Endothelial cell of umbilical vein (primary cell): Measurements from ENCODE around the gene MLF2. TPM values are rescaled to one million over a fixed set of nuclear protein-coding genes. Genes with fewer than 3 reads are reported as not detected.

Source experiments
- BruUV-seq: library from RNA; stranded (reverse); fragments of 400-500 nt; replicated peaks from 2 replicates; lab custom pipeline; 2021; lab: Mats Ljungman, UMichigan
- CTCF ChIA-PET: fragments of 300-600, 350-600 bp; sonication (Branson Sonifier 250); formaldehyde crosslinking; loops from one replicate; lab custom pipeline; 2021; ENCODE audit warnings: antibody characterized with exemption, inconsistent platforms; lab: Charles Lee
- POLR2A ChIA-PET: fragments of 300-600, 350-600 bp; sonication (Branson Sonifier 250); formaldehyde crosslinking; loops from one replicate; lab custom pipeline; 2021; ENCODE audit warnings: antibody characterized with exemption, inconsistent platforms; lab: Charles Lee
- DNase-seq: peaks from one replicate; pipeline ENCODE4 v3.0.0-alpha.2; 2011; ENCODE audit warnings: low read depth, low spot score
- FAIRE-seq: peaks from 2 replicates; lab custom pipeline; 2011; peaks lifted over from hg19 to GRCh38; lab: Jason Lieb, UNC
- H2AFZ ChIP-seq: 2 replicates; pipeline ENCODE4 v1.6.0; 2012; ENCODE audit warnings: low read depth, low read length, control low read depth, inconsistent platforms
- H3K27ac ChIP-seq: 2 replicates; pipeline ENCODE4 v1.5.1; 2011; ENCODE audit warnings: low read depth, mild to moderate bottlenecking, control low read depth, low read length, moderate library complexity; ENCODE audit not compliant: insufficient read depth
- H3K27me3 ChIP-seq, 2 experiments: 2 replicates each; pipeline versions ENCODE4 v1.6.0 to v1.6.1; 2011; ENCODE audit warnings: low read length in 2 of 2, mixed read lengths in 1 of 2; ENCODE audit not compliant: control insufficient read depth in 2 of 2, insufficient read depth in 2 of 2
- H3K36me3 ChIP-seq, 2 experiments: 2 replicates in 1 of 2; 3 replicates in 1 of 2; pipeline ENCODE4 v1.5.1; 2011; ENCODE audit warnings: low read length in 2 of 2, mild to moderate bottlenecking in 1 of 2, moderate library complexity in 1 of 2; ENCODE audit not compliant: control insufficient read depth in 2 of 2, insufficient read depth in 2 of 2; ENCODE audit errors: extremely low read depth in 1 of 2
- H3K4me1 ChIP-seq: 3 replicates; pipeline ENCODE4 v1.5.1; 2011; ENCODE audit warnings: mild to moderate bottlenecking, low read length; ENCODE audit not compliant: control insufficient read depth, insufficient read depth; ENCODE audit errors: extremely low read depth
- H3K4me2 ChIP-seq: 2 replicates; pipeline ENCODE4 v1.6.1; 2011; ENCODE audit warnings: low read length, control low read depth, mixed read lengths; ENCODE audit not compliant: insufficient read depth
- H3K4me3 ChIP-seq, 3 experiments: fragments of 200-600 bp in 1 of 3; sonication (generic), shearing (Covaris generic) in 1 of 3; replicated peaks in 1 of 3; 2 replicates each; pipeline ENCODE4 v1.5.1; 2011 to 2016; ENCODE audit warnings: control low read depth in 3 of 3, low read length in 3 of 3, mild to moderate bottlenecking in 2 of 3, inconsistent platforms in 1 of 3, low read depth in 1 of 3, moderate library complexity in 1 of 3; ENCODE audit not compliant: insufficient read depth in 1 of 3
- H3K79me2 ChIP-seq: 2 replicates; pipeline ENCODE4 v1.6.0; 2012; ENCODE audit warnings: low read length, inconsistent platforms; ENCODE audit not compliant: control insufficient read depth, insufficient read depth
- H3K9ac ChIP-seq: replicated peaks from 2 replicates; pipeline ENCODE3; 2011; ENCODE audit warnings: low read length, control low read depth; ENCODE audit not compliant: insufficient read depth; ENCODE audit errors: extremely low read depth
- H3K9me1 ChIP-seq: replicated peaks from 3 replicates; pipeline ENCODE4 v1.6.0; 2011; ENCODE audit warnings: mild to moderate bottlenecking, low read length; ENCODE audit not compliant: control insufficient read depth, insufficient read depth; ENCODE audit errors: extremely low read depth
- H3K9me3 ChIP-seq: replicated peaks from 2 replicates; pipeline ENCODE4 v1.5.1; 2012; ENCODE audit warnings: low read length, inconsistent platforms; ENCODE audit not compliant: control insufficient read depth, insufficient read depth
- H4K20me1 ChIP-seq: replicated peaks from 2 replicates; pipeline ENCODE3; 2011; ENCODE audit warnings: mild to moderate bottlenecking, low read length; ENCODE audit not compliant: control insufficient read depth, insufficient read depth; ENCODE audit errors: extremely low read depth
- CTCF ChIP-seq, 2 donors: IDR thresholded peaks; 1 replicate in 1 of 2; 2 replicates in 1 of 2; pipeline ENCODE4 v1.5.1; 2011; ENCODE audit warnings: low read length in 2 of 2, mild to moderate bottlenecking in 2 of 2, moderate library complexity in 2 of 2, control low read depth in 1 of 2, inconsistent platforms in 1 of 2, low read depth in 1 of 2; ENCODE audit not compliant: insufficient read depth in 1 of 2; ENCODE audit errors: extremely low read depth in 1 of 2
- EZH2 ChIP-seq: IDR thresholded peaks from 2 replicates; pipeline ENCODE4 v1.6.1; 2012; ENCODE audit warnings: borderline replicate concordance, low read depth, mild to moderate bottlenecking, moderate library complexity, low read length, inconsistent platforms; ENCODE audit not compliant: severe bottlenecking
- FOS ChIP-seq: IDR thresholded peaks from 2 replicates; pipeline ENCODE4 v1.6.1; 2011; ENCODE audit warnings: mild to moderate bottlenecking, low read length, moderate library complexity, borderline replicate concordance; ENCODE audit not compliant: insufficient read depth
- GATA2 ChIP-seq: IDR thresholded peaks from 2 replicates; pipeline ENCODE4 v1.7.0; 2011; ENCODE audit warnings: low read depth, mild to moderate bottlenecking, moderate library complexity, mixed read lengths, low read length; ENCODE audit not compliant: insufficient read length, insufficient read depth
- JUN ChIP-seq: IDR thresholded peaks from 2 replicates; pipeline ENCODE4 v1.6.1; 2011; ENCODE audit warnings: borderline replicate concordance, low read depth; ENCODE audit not compliant: insufficient read length, insufficient read depth
- MYC ChIP-seq: IDR thresholded peaks from one replicate; pipeline ENCODE4 v1.6.1; 2011; ENCODE audit warnings: mild to moderate bottlenecking, low read depth, low read length
- POLR2A ChIP-seq: IDR thresholded peaks from 2 replicates; pipeline ENCODE4 v1.6.1; 2012; ENCODE audit warnings: low read depth, mild to moderate bottlenecking, control low read depth, low read length
- POLR2AphosphoS5 ChIP-seq: IDR thresholded peaks from 2 replicates; pipeline ENCODE4 v1.6.1; 2012; ENCODE audit warnings: low read depth, mild to moderate bottlenecking, control low read depth, low read length, moderate library complexity; ENCODE audit not compliant: insufficient read depth
- dilution Hi-C: fragments of 300-500 bp; cut with MboI; formaldehyde crosslinking; loops from one replicate; pipeline ENCODE4 v1.15.0; 2019; ENCODE audit warnings: low sequenced_read_pairs; ENCODE audit not compliant: extremely low pct_ligation_motif_present
- intact Hi-C: fragments of 100-400 bp; cut with micrococcal nuclease; formaldehyde crosslinking; loops from one replicate; pipeline ENCODE4 v1.10.0; 2022
- polyA plus RNA-seq, 4 experiments: library from polyadenylated mRNA; depleted of rRNA in 3 of 4; stranded (reverse) in 3 of 4; unstranded in 1 of 4; fragments of >200 nt; gene quantifications; 2 replicates each; pipeline versions ENCODE4 v1.2.1 to v1.2.3, GENCODE V29; 2011 to 2012; ENCODE audit warnings: missing spikeins in 1 of 4
- total RNA-seq: library from RNA; stranded (reverse); gene quantifications from 2 replicates; pipeline ENCODE4 v1.2.3, GENCODE V29; 2021
- TF ChIP-seq, protein P1 (sequence below): IDR thresholded peaks from 2 replicates; pipeline ENCODE4 v1.6.1; 2011; ENCODE audit not compliant: insufficient read depth, insufficient read length

Gene MLF2
- total and polyA plus RNA-seq, 2 donors (not counting 3 experiments of a cell fraction or from before 2014, with no cell fraction given), result 147 to 306 TPM

GRCh38 chr12:6774499-6775062, 21.6 kb upstream of the MLF2 start:
- Histone ChIP-seq H3K79me2 (peaks cover 2% of the 10 kb centered on the region), H3K4me3 (no peak overlapping the region), H3K27me3 (no peaks in the 10 kb centered on the region), H4K20me1 (no peaks in the 10 kb centered on the region), H3K9ac (no peak overlapping the region), H3K4me2 (no peak overlapping the region), H2AFZ (no peak overlapping the region), H3K36me3 (peaks cover 0 to 25% of the 10 kb centered on the region in 2 experiments), H3K9me1 (no peaks in the 10 kb centered on the region), H3K9me3 (no peaks in the 10 kb centered on the region), H3K27ac (no peak overlapping the region), H3K4me1 (peaks cover 5% of the 10 kb centered on the region)
- DNase-seq (no peak), FAIRE-seq (no peak)
- dilution Hi-C loops, result no loop called here
- ChIA-PET CTCF (interaction anchor here (2.4 to 7.7 kb wide), 2 partner anchors 7 to 21 kb away, joined by 17 to 70 read pairs; partner anchors contain the start of genes MLF2 and PTMS), POLR2A (no interaction called here)
- no peak for TF ChIP-seq JUN
- no peak for TF ChIP-seq POLR2A
- no peak for TF ChIP-seq FOS
- TF ChIP-seq EZH2, result no peak
- TF ChIP-seq POLR2AphosphoS5, result no peak
- no peak for TF ChIP-seq CTCF (IDR thresholded peaks at IDR 0.05; ENCODE audit: extremely low read depth in 1 of 2, insufficient read depth in 1 of 2, low read depth in 1 of 2, low read length in 2 of 2)
- TF ChIP-seq, protein P1, sequence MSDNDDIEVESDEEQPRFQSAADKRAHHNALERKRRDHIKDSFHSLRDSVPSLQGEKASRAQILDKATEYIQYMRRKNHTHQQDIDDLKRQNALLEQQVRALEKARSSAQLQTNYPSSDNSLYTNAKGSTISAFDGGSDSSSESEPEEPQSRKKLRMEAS, result no peak
- TF ChIP-seq MYC, result no peak
- no peak for TF ChIP-seq GATA2
- no TSS peak for BruUV-seq
- intact Hi-C loops, result loop anchor here (5.0 kb wide), 1 partner anchor 87 kb away; the partner anchor contains the start of gene ZNF384
